SIG-M5 treated with dmso at 0.1 percent for 504 hours (cell line): ENCODE results near the gene MLLT3.

Experiments
- DNase-seq: peaks from one replicate; lab custom pipeline; 2025; ENCODE audit not compliant: unreplicated experiment; lab: John Stamatoyannopoulos, UW

Gene MLLT3

GRCh38 chr9:20314981-20315380 is 307.3 kb downstream of the MLLT3 start:
- DNase-seq = no peak

DNA sequence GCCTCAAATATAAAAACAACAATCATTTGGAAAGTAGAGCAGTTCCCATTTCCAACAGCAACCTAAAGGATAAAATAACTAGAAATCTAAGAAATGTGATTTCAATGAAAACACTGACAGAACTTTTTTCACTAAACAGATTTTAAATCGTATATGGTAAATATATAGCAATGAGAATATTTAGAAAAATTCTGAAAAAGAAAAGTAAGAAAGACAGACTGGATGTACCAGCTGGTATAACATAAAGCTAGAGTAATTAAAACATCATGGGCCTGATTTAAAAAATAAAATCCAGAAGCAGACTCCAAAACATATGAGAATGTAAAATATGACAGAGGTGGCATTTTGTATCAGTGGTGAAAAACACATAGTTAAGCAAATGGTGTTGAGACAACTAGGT is 308.9 kb downstream of the MLLT3 start:
- DNase-seq = no peak

DNA sequence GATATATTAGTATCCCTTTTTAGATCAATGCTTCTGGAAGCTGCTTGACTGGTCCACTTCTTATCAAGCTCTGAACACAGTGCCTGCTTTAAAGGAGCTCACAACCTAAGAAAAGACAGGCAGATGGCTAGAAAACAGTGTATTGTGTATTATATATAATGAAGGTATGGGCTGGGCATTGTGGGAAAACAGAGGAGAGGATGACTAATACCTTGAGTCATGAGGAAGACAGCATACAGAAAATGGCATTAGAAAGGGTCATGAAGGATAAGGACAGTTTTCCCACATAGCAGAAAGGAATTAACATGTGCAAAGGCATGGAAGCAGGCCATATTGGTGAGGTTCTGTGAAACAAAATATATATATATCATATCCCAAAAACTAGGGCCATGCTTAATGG is 309.6 kb downstream of the MLLT3 start:
- no peak for DNase-seq

DNA sequence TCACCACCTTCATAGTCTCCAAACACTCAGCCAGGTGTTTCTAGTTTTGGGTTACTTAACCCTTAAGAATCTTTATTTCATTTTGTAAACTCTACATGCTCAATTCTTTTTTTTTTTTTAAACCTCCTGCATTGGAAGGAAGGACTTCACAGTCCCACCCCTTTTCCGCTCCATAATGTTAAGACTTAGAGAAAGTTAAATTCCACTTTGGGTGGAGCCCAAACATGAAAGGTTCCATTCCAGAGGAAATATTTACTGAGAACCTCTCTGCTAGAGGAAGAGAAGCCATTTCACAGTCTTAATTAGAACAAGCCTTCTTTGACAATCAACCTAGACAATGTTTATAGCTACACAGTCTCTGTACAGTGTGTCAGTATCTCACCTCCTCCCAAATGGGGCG is 312.3 kb downstream of the MLLT3 start:
- DNase-seq = no peak

GRCh38 chr9:20309124-20309523 is 313.2 kb downstream of the MLLT3 start:
- DNase-seq = no peak

DNA sequence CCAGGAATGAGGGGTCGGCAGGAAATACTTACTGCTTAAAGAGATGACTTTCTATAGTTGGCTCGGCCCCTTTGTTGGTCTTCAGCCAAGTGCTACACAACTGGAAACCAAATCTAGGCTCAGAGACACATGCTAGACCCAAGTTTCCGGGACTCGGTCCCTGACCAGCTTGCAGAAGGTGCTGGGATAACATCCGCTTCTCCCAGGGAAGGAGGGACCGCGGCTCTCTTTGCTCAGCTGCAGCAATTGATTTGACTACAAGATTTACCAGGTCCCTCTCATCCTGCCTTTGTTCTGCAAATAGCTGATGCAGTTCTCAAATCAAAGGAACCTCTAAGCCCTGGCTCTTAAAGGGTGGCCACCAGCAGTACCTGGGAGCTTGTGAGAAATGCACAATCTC is 314.7 kb downstream of the MLLT3 start:
- DNase-seq = no peak

GRCh38 chr9:20305452-20305851 is 316.8 kb downstream of the MLLT3 start:
- no peak for DNase-seq

- no peak for DNase-seq
These were observed 318.3 kb downstream of the MLLT3 start for GRCh38 chr9:20303996-20304395.

DNA sequence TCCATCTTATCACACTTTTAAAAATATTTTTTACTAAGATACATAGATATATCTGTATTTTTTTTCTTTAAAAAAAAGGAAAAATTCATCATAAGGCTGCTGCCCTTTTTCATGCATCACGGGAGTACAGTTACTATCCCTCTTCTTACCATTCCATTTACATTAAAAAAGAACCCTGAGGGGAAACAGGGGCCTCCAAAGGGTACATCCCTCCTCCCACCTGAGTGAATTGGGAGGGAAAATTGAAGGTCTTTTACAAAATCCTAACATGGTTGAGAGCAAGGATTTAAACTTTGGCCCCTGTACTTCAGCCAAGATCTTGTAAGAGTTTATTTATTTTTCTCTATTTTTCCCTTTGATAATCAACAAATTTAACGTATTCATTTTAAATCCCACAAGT is 319.2 kb downstream of the MLLT3 start:
- no peak for DNase-seq

GRCh38 chr9:20302197-20302596 is 320.1 kb downstream of the MLLT3 start:
- DNase-seq = no peak

- DNase-seq = no peak
These were observed 321.7 kb downstream of the MLLT3 start for GRCh38 chr9:20300430-20301115.

DNA sequence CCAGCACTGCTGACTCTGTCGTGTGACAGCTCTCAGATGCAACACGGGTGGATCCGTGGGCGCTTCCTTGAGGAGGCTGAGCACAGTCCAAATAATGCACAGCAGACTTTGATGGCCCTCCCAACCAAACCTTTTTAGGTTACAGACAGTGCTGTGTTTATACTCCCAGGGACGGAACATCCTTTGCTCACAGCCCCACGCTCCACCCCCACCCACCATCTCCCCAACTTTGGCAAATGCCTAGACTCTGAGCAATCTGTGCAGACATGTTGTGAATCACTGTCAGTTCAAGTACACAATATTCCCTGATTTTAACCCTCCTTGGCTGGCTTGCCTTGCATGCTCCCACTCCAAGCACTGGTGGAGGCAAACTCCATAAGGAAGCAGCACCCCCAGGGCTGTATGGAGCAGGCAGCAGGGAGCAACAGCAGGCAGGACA is 324.6 kb downstream of the MLLT3 start:
- DNase-seq = no peak

DNA sequence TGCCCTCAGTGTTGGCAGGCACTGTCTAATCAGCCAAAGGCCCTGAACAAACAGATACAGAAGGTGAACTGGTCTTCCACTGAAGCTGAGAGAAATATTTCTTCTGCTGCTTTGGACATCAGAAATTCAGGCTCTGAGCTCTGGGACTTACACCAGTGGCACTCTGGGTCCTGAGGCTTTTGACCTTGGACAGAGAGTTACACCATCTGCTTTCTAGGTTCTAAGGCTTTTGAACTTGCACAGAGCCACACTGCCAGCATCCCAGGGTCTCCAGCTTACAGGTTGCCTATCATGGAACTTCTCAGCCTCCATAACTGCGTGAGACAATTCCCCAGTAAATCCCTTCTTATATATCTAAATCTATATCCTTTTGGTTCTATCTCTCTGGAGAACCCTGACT is 326.7 kb downstream of the MLLT3 start:
- no peak for DNase-seq

DNA sequence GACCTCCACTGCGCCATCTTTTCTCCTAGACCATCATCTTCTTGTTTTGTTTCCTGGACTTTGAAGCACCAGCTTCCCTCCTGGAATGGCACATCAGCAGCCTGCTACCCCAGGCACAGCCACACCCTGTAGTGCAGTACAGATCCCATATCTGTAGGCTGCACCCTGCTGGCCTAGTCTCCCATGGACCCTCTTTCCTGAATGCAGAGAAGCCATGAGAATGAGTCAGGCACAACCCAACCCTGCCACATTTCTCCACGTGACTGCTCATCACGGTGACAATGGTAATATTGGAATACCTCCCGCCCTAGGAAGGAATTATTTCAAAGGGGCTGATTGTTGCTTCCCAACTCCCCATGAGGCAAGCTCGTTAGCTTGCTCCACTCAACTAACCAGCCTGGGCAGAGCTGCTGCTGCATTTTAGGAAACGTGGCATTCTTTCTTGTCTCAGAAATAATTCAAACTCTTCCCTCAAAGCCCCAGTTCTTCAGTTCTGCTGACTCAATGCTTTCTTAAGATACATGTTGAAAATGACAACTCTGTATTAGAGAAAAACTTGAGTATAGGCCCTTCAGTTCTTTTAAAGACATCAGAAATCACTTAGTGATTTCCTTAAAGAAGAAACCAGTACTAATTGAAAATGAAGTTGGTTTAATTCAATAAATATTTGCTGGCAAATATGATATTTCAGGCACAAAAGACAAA is 328.1 kb downstream of the MLLT3 start:
- no peak for DNase-seq

GRCh38 chr9:20292002-20292401 is 330.3 kb downstream of the MLLT3 start:
- DNase-seq = no peak
